OCI-LY1 (cell line): ENCODE data around the gene CMC2.

Experiments used
- CTCF ChIP-seq: fragments of 200-600 bp; sonication (generic), shearing (Covaris generic); IDR thresholded peaks from 2 replicates; pipeline ENCODE4 v1.5.1; 2017; ENCODE audit warnings: mild to moderate bottlenecking, antibody characterized with exemption, low read length, moderate library complexity, mixed read lengths
- EZH2 ChIP-seq: fragments of 200-600 bp; sonication (generic), shearing (Covaris generic); IDR thresholded peaks from 2 replicates; pipeline ENCODE4 v1.8.0; 2017; ENCODE audit warnings: borderline replicate concordance, mixed run types, mild to moderate bottlenecking, antibody characterized with exemption, low read length, moderate library complexity, mixed read lengths

DNA sequence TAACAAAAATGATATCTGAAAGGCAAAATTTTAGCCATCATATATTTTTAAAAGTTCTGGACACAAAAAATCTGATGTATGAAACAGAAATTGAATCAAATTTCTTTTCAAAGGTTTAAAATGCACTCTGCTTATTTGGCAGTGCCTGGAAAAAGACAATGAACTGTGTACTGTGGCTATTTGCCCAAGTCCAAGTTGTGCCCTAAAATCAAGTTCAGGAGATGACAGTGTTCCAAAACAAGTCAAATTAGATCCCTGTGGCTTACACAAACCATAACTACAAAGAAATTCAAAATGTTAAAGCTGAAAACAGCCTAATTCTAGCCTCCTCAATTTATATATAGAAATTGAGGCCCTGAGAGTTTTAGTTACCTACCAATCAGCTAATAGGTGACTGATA lies 25.6 kb downstream of the CMC2 start:
- TF ChIP-seq CTCF (no peak), EZH2 (no peak)
